CD4-positive, alpha-beta T cell treated with Interleukin-10 for 1 hour (primary cell): ENCODE results near the gene FARP2.

ENCODE experiments used
- DNase-seq: peaks from one replicate; pipeline ENCODE4 v3.0.0-alpha.2; 2020

Gene FARP2

GRCh38 chr2:241461693-241462677 lies 105.9 kb downstream of the FARP2 start:
- DNase-seq = no peak

DNA sequence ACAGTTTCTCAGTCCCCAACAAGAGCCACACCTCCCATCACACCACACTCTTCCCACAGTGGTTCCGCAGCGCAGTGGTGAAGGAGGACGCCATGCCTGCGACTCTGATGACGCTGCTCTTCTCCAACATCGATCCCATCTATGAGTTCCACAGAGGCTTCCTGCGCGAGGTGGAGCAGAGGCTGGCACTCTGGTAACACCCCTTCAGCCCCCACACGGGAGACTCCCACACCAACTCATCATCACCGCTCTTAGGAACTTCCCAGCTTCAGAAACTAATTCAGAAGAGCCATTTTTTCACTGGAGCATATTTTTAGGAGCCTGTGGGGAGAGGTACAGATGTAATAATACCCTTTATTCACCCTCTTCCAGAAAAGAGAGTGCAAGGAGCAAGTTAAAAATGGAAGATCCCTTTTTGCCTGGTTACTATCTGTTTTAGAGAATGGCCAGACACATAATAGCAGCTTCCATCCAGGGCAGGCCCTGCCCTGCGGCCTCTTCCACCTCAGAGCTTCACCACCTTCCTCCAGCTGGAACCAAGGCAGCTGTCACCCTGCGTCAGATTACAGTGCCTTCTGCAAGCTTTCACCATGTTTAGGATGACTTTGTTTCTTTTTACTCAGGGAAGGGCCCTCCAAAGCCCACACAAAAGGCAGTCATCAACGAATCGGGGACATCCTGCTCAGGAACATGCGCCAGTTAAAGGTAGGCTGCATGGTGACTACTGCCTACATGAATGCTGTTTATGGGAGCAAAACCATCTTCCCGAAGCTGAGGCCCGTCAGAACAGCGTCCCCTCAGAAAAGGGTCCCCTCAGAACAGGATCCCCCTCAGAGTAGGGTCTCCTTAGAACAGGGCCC lies 107.4 kb downstream of the FARP2 start:
- DNase-seq = no peak

DNA sequence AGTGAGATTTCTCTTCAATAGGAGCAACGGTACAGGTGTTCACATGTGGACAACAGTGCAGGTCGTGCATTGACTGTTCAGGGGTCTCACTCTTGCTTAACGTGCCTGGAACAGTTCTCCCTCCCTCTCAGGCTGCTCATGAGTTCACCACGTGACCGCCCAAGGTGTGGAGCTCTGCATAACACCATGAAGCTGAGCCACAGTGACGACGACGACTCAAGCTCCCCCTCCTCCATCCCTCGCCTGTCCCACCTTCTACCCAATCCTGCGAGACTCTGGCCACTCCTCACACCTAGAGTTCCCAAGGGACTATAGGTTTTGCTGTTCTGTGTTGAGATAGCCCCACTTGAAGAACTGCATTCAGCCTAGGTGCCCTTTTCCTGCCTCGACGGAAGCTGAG lies 109.5 kb downstream of the FARP2 start:
- no peak for DNase-seq

DNA sequence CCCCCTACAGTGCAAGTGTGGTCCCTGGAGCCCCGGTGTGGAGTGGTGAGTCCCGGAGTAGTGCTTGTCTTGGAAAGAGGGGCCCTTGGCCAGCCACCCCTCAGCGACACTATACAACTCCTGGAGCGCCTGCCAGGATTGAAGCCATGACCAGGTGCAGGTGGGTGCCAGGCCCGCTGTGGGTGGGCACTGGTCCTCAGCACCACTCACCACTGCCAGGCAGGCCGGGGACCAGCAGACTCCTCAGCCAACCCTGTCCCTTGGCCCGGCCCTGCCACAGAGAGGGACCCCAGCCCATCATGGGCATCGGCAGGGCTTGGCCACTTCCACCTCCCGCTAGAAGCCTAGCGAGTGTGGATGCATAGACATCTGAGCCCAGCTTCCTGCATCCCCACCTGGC lies 110.1 kb downstream of the FARP2 start:
- no peak for DNase-seq

GRCh38 chr2:241467777-241468475 lies 111.8 kb downstream of the FARP2 start:
- DNase-seq = no peak

- no peak for DNase-seq
These were observed 112.3 kb downstream of the FARP2 start for GRCh38 chr2:241468476-241468781.

DNA sequence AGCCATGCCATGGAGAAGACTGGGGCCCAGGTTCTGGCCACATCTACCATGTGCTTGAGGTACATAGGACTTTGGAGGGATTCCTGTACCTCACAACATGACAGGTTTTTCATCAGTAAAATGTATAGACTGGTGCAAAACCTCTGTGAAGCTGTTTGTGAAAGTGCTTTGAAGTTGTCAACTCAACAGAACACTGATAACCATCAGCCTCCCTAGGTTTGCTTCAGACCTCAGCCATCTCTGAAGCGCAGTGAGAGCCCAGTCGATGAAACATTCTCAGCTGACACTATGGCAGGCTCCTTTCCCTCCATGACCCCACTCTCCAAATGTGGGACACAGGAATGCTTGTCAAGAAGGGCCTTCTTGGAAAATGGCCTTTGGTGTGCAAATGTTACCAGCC lies 113.7 kb downstream of the FARP2 start:
- no peak for DNase-seq

- DNase-seq = no peak
These were observed 117.3 kb downstream of the FARP2 start for GRCh38 chr2:241473399-241473798.

GRCh38 chr2:241475267-241475666 lies 119.2 kb downstream of the FARP2 start:
- DNase-seq = no peak

GRCh38 chr2:241478166-241478565 lies 122.1 kb downstream of the FARP2 start:
- DNase-seq = no peak

- no peak for DNase-seq
These were observed 123.2 kb downstream of the FARP2 start for GRCh38 chr2:241479026-241479898.

- DNase-seq = no peak
These were observed 125.6 kb downstream of the FARP2 start for GRCh38 chr2:241481687-241482086.

GRCh38 chr2:241482126-241482955 lies 126.3 kb downstream of the FARP2 start:
- DNase-seq = no peak

GRCh38 chr2:241483305-241483704 lies 127.2 kb downstream of the FARP2 start:
- DNase-seq = no peak

DNA sequence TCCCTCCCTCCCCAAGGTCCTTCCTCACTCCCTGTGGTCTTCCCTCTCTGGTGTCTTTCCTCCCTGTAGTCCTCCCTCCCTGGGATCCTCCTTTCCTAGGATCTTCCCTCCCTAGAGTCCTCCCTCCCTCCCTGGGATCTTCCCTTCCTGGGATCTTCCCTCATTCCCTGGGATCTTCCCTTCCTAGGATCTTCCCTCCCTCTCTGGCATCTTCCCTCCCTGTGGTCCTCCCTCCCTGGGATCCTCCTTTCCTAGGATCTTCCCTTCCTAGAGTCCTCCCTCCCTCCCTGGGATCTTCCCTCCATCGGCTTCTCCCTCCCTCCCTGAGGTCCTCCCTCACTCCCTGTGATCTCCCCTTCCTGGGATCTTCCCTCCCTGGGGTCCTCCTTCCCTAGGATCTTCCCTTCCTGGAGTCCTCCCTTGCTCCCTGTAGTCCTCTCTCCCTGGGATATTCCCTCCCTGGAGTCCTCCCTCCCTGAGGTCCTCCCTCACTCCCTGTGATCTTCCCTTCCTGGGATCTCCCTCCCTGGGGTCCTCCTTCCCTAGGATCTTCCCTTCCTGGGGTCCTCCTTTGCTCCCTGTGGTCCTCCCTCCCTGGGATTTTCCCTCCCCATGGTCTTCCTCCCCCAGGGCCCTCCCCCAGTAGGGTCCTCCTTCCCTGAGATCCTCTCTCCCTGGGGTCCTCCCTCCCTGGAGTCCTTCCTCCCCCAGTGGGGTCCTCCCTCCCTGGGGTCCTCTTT lies 129.3 kb downstream of the FARP2 start:
- no peak for DNase-seq

DNA sequence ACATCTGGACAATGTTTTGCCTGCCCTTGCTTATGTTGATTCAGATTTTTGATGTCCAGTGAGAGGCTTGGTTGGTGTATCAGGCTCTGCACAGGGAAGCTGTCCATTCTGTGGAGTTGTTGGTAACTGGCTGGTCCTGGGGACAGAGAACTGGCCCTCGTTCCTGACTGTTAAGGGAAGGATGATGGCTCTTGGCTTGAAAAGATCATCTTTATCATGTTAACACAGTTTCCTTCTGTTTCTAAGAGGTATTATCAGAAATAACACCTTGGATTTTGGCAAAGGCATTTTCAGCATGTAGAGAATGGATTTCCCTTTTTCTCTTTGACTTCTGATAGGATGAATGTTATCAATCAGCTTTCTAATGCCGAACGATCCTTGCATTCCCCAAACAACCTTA lies 133.0 kb downstream of the FARP2 start:
- DNase-seq = no peak

GRCh38 chr2:241489733-241490680 lies 133.9 kb downstream of the FARP2 start:
- no peak for DNase-seq

DNA sequence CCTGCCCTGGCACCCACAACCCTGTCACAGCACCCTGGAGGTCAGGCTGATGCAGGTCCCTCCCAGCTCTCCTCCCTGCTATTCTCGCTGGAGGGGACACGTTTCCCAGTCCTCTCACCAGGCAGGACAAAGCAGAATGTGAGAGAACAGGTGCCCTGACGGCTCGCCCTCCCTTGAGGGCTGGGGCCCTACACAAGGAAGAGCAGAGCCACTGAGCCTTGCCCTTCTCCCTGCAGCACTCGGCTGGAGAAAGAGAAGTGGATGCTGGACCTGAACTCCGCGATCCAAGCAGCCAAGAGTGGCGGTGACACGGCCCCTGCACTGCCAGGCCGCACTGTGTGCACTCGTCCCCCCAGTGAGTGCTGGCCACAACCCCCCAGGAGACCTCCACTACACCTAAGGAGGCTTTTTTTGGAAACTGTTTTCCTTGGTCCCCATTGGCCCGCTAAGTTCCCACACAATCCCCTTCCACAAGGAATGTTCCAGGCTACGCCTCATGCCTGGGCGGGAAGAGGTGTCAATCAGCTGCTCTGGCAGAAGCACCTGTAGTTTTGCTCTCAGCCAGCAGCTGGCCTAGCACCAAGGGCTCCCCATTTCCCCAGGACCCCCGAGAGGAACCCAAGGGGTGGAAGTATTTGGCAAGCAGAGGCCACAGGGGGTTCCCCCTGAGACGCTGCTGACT lies 134.9 kb downstream of the FARP2 start:
- DNase-seq = no peak
